Hepatic stellate cell (primary cell): ENCODE results near the gene FAM170B.

Experiments
- DNase-seq: peaks from one replicate; pipeline ENCODE4 v3.0.0; 2011; ENCODE audit warnings: low spot score

FAM170B gene

DNA sequence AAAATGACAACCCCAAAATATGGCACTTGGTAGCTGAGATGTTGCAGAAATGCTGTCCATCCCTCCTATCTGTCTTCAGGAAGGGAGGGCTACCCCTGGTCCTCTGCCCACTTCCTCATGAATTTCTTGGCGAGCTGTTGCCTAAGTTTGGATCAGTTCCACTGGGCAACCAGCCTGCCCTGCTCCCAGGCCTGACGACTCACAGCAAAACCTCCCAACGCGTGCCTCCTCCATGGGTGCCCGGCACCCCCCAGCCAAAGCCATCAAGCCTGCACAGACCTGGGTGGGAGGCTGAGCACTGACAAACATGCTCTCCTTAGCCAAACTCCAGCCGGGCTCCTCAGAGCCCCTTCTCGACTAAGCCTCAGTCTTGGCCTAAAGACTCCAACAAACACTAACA, 27.4 kb downstream of the FAM170B start:
- DNase-seq: no peak

DNA sequence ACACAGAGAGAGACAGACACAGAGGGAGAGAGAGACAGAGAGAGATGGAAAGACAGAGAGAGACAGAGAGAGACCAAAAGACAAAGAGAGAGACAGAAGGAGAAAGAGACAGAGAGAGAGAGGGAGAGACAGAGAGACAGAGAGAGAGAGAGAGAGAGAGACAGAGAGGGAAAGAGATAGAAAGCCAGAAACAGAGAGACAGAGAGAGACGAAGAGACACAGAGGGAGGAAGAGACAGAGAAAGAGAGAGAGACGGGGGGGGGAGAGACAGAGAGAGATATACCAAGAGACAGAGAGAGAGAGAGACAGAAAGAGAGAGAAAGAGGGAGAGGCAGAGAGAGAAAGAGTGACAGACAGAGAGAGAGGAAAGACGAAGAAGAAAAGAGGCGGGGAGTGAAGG, 28.7 kb downstream of the FAM170B start:
- no peak for DNase-seq

DNA sequence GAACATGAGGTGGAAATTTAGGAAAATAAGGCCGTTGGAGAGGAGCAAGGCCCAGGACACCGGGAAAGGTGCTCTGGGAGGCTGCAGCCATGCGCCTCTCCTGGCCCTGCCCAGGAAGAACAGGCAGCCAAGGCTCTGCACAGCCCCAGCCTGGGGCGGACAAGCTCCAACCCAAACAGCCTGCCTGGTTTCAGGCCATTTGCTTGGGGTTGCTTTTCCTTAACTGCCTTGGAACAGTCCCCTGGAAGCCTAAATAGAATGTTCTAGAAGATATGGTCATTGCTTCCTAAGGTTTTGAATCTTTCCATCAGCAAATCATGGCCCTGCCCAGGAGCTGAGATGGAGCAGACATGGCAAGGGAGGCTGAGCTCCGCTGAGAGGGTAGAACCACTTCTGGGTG, 29.5 kb downstream of the FAM170B start:
- no peak for DNase-seq

DNA sequence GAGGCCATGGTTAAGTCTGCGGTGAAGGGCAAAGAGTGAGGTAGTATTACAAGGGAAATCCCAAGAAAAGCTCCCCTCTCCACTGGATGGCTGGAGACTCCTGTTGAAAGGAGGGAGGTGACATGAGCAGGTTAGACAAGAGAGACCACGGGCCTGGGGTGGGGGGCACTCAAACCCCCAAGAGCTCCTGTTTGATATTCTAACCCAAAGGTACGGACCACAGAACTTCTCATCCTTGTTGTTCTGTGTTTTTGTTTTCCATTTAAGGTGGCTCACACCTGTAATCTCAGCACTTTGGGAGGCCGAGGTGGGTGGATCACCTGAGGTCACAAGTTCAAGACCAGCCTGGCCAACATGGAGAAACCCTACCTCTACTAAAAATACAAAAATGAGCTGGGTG, 30.1 kb downstream of the FAM170B start:
- no peak for DNase-seq

DNA sequence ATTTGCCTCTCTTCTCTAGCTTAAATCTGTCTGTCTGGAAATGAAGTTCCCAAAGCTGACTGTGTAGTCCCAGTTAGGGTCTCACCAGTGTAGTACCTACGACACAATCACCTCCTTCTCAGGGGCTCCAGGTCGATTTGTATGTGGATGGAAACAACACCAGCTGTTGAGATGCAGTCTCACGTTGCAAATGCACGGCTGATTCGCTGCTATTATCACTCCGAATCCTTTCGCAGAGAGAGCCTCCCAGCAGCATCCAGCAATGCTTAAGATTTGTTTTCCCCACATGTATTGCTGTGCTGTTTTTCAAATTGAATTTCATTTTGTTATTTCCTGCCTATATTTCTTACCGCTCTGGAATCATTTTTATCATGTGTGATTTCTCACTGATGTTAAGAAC, 34.8 kb downstream of the FAM170B start:
- no peak for DNase-seq

DNA sequence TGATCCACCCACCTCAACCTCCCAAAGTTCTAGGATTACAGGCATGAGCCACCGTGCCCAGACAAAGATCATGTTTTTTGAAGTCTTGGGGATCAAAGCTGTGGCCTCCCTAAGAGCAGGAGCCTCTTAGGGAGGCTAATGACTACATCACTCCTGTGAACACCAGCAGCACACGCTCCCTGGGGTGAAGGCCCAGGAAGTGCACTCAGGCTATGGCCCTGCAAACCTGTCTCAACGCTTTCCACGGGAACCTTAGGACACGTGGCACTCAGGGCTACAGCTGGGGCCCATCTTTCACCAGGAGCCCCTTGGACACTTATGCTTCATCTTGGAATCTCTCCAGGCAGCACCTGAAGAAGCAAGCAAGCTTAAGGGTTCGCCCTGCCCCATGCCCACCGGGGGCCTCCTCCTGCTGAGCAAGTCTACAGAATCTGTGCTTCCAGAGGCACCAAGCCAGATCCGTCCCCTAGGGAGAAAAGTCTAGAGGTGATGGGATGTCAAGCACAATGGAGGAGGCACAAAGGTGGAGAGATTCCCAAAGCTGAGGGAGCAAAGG, 36.9 kb downstream of the FAM170B start:
- no peak for DNase-seq

DNA sequence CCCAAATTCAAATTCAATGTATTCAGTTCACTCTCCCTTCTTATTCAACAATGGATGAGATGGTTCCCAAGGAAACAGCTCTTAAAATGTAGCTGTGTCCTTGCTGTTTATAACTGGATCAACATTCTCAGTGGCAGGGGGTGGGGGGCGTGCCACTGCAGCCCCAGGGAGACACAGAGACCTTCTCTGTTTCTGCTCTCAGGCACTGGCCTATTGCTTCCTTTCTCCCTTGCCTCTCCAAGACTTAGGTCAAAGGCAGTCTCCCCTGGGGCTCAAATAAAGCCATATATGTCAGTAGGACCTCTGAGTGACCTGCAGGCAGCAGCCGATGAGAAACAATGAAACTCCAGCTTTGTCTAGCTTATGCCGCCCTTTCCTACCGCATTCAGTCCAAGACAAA, 39.2 kb downstream of the FAM170B start:
- DNase-seq: no peak

DNA sequence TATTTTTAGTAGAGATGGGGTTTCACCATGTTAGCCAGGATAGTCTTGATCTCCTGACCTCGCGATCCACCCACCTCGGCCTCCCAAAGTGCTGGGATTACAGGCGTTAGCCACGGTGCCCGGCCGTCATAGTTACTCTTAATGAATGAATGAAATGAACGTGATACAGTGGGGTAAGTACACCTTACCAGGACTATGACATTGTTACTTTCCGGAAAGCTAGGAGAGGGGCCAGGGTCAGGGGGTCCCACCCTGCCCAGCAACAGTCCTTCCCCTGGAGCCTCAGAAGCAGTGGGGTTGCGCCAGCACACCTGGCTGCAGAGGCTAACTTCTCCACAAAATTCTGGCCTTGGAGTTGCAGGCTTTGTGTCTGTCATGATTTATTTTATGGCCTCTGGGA, 39.9 kb downstream of the FAM170B start:
- no peak for DNase-seq

DNA sequence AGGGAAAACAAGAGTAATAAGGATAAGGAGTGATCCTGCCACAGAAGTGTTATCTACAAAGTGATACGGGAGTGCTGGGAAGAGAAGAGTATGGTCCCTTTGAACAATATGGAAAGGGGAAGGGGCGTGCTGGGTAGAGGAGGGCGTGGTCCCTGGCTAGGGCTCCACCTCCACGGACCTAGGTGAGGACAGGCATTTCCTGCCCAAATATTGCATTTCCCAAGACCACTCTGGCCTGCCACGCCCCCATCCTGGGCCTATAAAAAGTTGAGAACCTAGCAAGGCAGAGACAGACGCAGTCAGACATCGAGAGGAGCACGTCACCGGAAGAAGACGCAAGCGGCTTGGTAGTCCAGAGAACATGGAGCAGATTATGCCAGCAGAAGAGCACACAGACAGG, 41.3 kb downstream of the FAM170B start:
- DNase-seq: no peak

DNA sequence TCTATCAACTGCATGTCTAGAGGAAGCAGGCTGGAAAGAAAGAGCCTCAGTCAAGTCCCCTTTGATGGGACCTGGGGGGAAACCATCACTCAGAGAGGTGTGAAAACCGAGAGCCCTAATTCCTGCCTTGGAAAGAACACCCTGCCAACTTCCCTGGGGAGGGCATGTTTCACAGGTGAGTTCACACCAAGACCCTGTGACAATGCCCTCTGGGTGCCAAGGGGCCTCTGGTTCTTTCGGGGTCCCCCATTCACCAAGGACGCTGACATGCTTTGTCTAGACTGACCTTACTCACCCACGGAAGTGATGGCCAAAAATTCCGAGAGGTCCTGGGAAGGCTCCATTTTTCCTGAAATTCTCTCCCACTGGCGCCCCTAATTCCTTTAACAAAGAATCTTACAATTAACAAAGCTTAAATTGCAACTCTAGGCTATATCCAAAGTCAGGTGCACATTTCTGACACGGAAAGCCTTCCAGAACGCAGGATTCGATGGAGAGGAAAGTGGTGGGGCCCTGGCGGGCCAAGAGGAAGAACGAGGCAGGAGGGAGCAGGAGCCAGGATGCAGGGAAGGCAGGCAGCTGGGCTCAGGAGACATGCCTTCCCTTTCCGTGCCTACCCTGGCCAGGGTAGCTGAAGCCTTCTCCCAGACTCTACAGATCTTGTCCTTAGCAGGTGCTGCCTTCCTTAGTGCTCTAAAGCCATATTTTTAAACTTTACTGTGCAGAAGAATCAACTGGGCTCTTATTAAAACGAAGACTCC, 42.2 kb downstream of the FAM170B start:
- no peak for DNase-seq

DNA sequence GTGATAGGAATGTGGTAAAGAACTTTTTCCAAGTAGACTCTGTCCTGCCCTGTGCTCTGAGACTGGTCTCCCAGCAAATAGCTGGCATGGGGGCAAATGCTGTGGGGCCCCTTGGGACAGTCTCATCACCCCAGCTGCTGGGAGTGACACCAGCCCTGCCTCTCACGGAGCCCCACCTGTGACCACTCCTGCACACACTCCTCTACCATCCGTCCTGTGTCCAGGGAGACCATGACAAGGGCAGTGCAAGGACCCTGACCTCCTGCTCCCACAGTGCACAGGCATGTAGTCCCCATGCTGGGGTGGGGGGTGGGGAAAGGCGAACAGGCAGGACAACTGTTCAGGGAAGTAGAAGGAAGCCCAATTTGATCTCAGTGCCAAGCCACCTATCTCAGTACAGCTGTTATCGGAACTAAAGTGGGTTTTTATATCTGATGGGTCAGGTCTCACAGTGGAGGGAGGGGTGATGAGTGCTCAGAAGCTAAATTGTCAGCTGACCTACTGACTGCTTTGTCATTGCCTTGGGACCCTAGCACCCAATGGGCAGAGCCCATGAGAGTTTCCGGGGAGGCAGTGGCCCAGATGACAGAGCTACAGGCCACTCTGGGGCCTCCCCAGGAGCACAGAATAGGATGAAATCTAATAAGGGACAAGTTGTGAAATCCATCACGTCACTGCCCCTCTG, 43.0 kb downstream of the FAM170B start:
- no peak for DNase-seq

DNA sequence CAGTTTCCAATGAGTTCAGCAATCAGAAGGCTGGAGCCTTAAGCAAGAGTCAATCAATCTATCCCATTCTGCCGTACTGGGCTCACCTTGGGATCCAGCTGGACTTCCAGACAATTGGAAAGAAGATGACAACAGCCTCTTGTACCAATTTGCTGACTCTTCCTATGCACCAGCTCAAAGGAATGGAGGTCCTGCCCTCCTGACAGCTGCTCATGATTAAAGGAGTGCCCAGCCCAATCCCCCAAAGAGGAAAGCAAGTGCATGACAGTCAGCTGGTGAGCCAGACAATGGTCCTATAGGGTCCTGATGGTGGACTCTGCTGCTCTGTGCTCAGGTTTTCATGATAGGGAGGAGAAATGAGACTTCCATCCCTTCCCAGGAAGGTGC, 43.6 kb downstream of the FAM170B start:
- no peak for DNase-seq

DNA sequence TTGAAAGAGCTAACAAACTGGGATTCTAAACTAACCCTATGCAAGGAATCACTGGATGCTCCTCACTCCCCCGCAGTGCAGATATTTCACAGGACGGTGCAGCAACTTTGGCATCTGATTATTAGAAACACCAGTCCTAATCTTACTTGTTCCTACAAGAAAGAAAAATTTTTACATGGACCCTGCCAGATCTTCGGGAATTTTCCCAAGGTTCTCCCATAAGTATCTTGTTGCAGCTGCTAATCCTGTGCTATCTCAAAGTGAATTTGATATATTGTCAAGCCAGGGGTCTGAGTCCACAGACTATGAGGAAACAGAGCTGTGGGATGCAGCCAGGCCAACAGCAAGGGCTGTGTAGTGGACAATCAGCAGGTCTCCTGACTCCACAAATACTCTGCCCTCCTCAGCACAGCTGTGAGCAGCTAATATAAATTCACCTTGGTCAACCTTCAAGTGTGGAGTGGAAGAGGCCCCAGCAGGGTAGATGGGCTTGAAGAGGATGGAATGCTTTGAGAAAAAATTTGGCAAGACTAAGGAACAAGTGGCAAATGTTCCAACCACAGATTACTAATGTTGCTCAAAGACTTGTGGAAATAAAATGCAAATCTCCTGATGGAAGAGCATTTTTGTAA, 44.1 kb downstream of the FAM170B start:
- DNase-seq: no peak

DNA sequence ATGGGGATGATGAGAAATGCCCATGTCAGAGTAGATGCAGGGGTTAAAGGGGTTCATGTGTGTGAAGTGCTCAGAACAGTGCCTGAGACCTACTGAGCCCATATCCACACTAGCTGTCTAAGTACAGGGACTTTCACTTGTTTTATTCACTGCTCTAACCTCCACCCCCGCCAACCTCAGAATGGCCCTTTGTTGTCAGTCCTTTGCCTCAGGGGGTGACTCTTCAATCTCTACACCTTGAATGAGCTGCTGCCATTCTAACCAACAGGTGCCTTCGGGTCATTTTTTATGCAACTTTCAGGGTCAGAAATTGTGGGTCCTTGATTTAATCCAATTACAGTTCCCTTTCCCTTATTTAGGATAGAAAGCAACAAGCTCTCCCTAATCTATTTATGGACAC, 44.7 kb downstream of the FAM170B start:
- DNase-seq: no peak

DNA sequence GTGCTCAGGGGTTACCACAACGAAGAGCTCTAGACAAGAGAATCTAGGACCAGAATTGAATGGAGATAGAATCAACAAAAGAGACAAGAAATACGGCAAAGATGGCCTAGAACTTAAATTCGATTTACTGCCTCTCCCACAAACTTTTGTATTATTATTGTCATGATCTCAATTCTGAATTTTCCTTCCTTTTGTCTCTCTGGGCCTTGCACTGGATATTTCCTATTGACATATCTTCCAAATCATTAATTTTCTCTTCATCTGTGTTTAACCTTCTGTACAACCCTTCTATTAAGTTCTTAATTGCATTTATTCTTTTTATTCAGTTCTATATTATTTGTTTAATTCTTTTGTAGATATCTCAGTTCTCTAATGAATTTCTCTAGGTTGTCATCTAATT, 46.9 kb downstream of the FAM170B start:
- no peak for DNase-seq

DNA sequence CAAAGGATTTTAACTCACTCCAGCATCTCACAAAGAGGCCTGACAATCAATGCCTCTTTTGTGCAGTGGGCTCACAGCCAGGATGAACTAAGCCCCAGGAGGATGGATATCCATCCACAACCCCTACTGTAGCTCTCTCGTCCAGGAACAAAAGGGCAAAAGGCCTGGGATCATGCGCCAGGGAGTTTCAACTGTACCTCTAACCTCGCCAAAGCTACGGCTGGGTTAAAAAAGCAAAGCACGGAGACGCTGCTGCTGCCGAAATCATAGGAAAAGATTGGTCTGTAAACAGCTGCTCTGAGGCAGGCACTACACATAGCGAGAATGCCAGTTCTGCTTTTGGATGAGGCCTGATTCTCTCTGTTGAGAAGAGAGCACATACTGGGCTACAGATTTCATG, 50.6 kb downstream of the FAM170B start:
- DNase-seq: no peak

DNA sequence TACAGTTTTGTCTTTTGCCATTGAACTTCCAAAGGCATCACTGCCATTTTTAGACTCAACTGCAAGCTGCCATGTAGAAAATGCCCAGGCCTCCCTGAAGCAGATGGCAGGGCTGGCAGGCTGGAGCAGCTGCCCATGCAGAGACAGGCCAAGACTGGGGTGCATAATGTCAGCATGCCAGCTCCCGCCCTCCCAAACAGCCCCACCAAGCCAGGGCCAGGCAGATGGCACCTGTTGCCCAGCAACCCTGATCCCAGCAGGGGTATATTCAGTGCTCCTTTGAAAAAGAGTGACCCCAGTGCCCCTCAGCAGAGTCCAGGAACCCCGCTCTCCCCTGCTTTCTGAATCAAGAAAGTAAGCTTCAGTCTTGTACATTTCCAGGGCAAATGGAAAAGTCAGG, 51.1 kb downstream of the FAM170B start:
- DNase-seq: no peak

DNA sequence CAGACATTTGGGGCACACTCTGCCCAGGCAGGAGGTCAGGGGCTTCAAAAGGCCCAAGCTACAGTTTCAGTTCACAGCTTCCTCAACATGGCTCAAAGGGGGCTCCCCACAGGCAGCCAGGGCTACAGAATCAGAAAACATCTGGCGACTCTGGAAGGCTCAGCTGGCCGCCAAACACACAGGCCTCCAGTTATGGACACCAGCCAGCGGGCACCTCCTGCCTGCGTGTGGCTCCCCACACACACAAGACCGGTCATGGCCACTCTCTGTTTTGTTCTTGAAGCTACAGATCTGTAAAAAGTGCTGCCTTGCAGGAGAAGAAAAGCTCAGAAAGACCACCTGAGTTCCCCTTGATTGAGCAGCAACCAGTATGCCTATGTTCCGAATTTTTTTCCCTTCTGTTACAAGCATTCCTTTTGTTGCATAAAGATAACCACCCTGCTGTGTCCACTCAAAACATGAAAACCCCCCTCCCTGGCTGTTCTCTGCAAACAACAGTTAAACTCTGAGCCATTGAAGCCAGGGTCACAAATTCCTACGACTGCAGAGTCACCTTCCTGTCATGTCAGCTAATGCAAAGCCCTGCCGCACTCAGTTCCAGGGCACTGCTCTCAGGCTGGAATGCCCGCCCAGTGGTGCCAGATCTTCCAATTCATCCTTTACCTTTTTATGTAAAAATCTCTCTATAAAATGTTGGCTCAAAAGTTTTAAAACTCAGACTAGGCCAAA, 52.1 kb downstream of the FAM170B start:
- DNase-seq: no peak
